K562 (cell line): ENCODE measurements around the gene OR6C3.

Experiments
- BMI1 ChIP-seq: fragments of 150-350 bp; IDR thresholded peaks from 2 replicates; pipeline ENCODE4 v1.6.1; 2014; ENCODE audit warnings: low read length
- CTCF ChIP-seq, 3 experiments: IDR thresholded peaks in 2 of 3; conservative IDR thresholded peaks in 1 of 3; 2 replicates each; pipeline ENCODE4 v1.5.1; 2011 to 2012; ENCODE audit warnings: low read length in 3 of 3, mild to moderate bottlenecking in 3 of 3, control low read depth in 2 of 3, improper control_type of control experiment in 1 of 3, inconsistent platforms in 1 of 3, low read depth in 1 of 3, mixed read lengths in 1 of 3, moderate library complexity in 1 of 3; ENCODE audit not compliant: insufficient read depth in 2 of 3
- FOXJ3 ChIP-seq: sonication (generic); formaldehyde crosslinking; IDR thresholded peaks from 2 replicates; pipeline ENCODE4 v1.4.0; 2020; ENCODE audit warnings: mild to moderate bottlenecking, missing genetic modification reagents
- FOXK2 ChIP-seq, 2 experiments: fragments of 450-650 bp; IDR thresholded peaks in 1 of 2; conservative IDR thresholded peaks in 1 of 2; 2 replicates each; pipeline ENCODE4 v1.6.1; 2016; ENCODE audit warnings: low read depth in 2 of 2, mild to moderate bottlenecking in 1 of 2
- LARP7 ChIP-seq: fragments of 450-650 bp; IDR thresholded peaks from 2 replicates; pipeline ENCODE4 v1.6.1; 2016
- NFE2L1 ChIP-seq: fragments of 450-650 bp; IDR thresholded peaks from 2 replicates; pipeline ENCODE4 v1.6.1; 2016; ENCODE audit warnings: missing genetic modification characterization, low read depth, mild to moderate bottlenecking, missing compliant biosample characterization, moderate library complexity, borderline replicate concordance
- NR3C1 ChIP-seq: sonication (generic); formaldehyde crosslinking; IDR thresholded peaks from 2 replicates; pipeline ENCODE4 v1.8.1; 2022; ENCODE audit warnings: missing genetic modification reagents
- SMAD1 ChIP-seq: fragments of 150-350 bp; IDR thresholded peaks from 2 replicates; pipeline ENCODE4 v1.6.1; 2014; ENCODE audit warnings: low read length, low read depth; ENCODE audit not compliant: partially characterized antibody

GRCh38 chr12:55362675-55363074 lies 32.1 kb downstream of the OR6C3 start, which contains the start of gene OR6C75:
- TF ChIP-seq LARP7, result no peak
- TF ChIP-seq FOXJ3 (CRISPR knock-in tag), result no peak
- no peak for TF ChIP-seq FOXK2 (conservative IDR thresholded peaks at IDR 0.05 in 1 of 2, IDR thresholded peaks at IDR 0.05 in 1 of 2; ENCODE audit: low read depth in 2 of 2)
- TF ChIP-seq NFE2L1 (tag), result no peak
- no peak for TF ChIP-seq NR3C1 (CRISPR knock-in tag)
- TF ChIP-seq SMAD1, result no peak
- no peak for TF ChIP-seq CTCF (IDR thresholded peaks at IDR 0.05 in 2 of 3, conservative IDR thresholded peaks at IDR 0.05 in 1 of 3; ENCODE audit: insufficient read depth in 2 of 3, low read depth in 1 of 3, low read length in 3 of 3)
- no peak for TF ChIP-seq BMI1
